GM23338 (cell line): Measurements from ENCODE around the gene ADGRB3. TPM values are rescaled to one million over a fixed set of nuclear protein-coding genes. Genes with fewer than 3 reads are reported as not detected.

ENCODE experiments used
- ATAC-seq: fragments of 200-7000 bp; cut with Tn5 transposase; 3 replicates; pipeline ENCODE4 v1.9.1; 2020
- DNase-seq: peaks from one replicate; pipeline ENCODE4 v3.0.0-alpha.2; 2015; ENCODE audit warnings: low spot score
- H2AFZ ChIP-seq: fragments of 200-600 bp; sonication (generic); 2 replicates; pipeline ENCODE4 v1.8.0; 2016; ENCODE audit warnings: antibody characterized with exemption, mild to moderate bottlenecking, moderate library complexity
- H3F3A ChIP-seq: fragments of 200-600 bp; sonication (generic); replicated peaks from 2 replicates; pipeline ENCODE4 v1.8.0; 2017; ENCODE audit warnings: antibody characterized with exemption, mixed run types, low read depth
- H3K27ac ChIP-seq: fragments of 200-600 bp; sonication (generic); 2 replicates; pipeline ENCODE4 v1.6.1; 2016; ENCODE audit warnings: low read depth
- H3K27me3 ChIP-seq: fragments of 200-600 bp; sonication (generic); 2 replicates; pipeline ENCODE4 v1.8.0; 2016; ENCODE audit warnings: mild to moderate bottlenecking, mixed run types, moderate library complexity; ENCODE audit not compliant: insufficient read depth
- H3K36me3 ChIP-seq: fragments of 200-600 bp; sonication (generic); 2 replicates; pipeline ENCODE4 v1.8.0; 2016; ENCODE audit warnings: mild to moderate bottlenecking; ENCODE audit not compliant: insufficient read depth
- H3K4me1 ChIP-seq: fragments of 200-600 bp; sonication (generic); 2 replicates; pipeline ENCODE4 v1.8.0; 2016; ENCODE audit warnings: mild to moderate bottlenecking, moderate library complexity; ENCODE audit not compliant: insufficient read depth
- H3K4me2 ChIP-seq: fragments of 200-600 bp; sonication (generic); 2 replicates; pipeline ENCODE4 v1.7.1; 2017; ENCODE audit warnings: mixed run types
- H3K4me3 ChIP-seq: fragments of 200-600 bp; sonication (generic); 2 replicates; pipeline ENCODE4 v1.6.1; 2016; ENCODE audit warnings: mixed run types
- H3K79me2 ChIP-seq: fragments of 200-600 bp; sonication (generic); replicated peaks from 2 replicates; pipeline ENCODE4 v1.8.0; 2017; ENCODE audit warnings: mild to moderate bottlenecking; ENCODE audit not compliant: insufficient read depth
- H3K9me2 ChIP-seq: fragments of 200-600 bp; sonication (generic); 2 replicates; pipeline ENCODE4 v1.8.0; 2017; ENCODE audit not compliant: insufficient read depth
- H4K20me1 ChIP-seq: fragments of 200-600 bp; sonication (generic); replicated peaks from 2 replicates; pipeline ENCODE4 v1.8.0; 2017; ENCODE audit warnings: mild to moderate bottlenecking; ENCODE audit not compliant: insufficient read depth
- H3K27ac Mint-ChIP-seq: 2 replicates; pipeline ENCODE4 v1.8.0; 2020; ENCODE audit warnings: inconsistent platforms, mild to moderate bottlenecking, moderate library complexity, mixed read lengths
- H3K27me3 Mint-ChIP-seq: 3 replicates; pipeline ENCODE4 v1.8.0; 2022; ENCODE audit warnings: low read depth, mild to moderate bottlenecking, moderate library complexity, mixed read lengths, inconsistent platforms; ENCODE audit not compliant: insufficient read depth, poor library complexity
- H3K36me3 Mint-ChIP-seq: 3 replicates; pipeline ENCODE4 v1.8.0; 2021; ENCODE audit warnings: low read depth, mild to moderate bottlenecking, inconsistent platforms, moderate library complexity, mixed read lengths
- H3K4me1 Mint-ChIP-seq: 3 replicates; pipeline ENCODE4 v1.8.0; 2020; ENCODE audit warnings: mild to moderate bottlenecking, inconsistent platforms, mixed read lengths
- H3K4me3 Mint-ChIP-seq: 3 replicates; pipeline ENCODE4 v1.8.0; 2021; ENCODE audit warnings: moderate library complexity, mild to moderate bottlenecking, inconsistent platforms, mixed read lengths
- H3K9me3 Mint-ChIP-seq: 3 replicates; pipeline ENCODE4 v1.8.0; 2020; ENCODE audit warnings: moderate library complexity, mild to moderate bottlenecking, inconsistent platforms, mixed read lengths
- CREB1 ChIP-seq: fragments of 250-450 bp; sonication (Bioruptor Pico); IDR thresholded peaks from 2 replicates; pipeline ENCODE4 v1.5.0; 2020; ENCODE audit warnings: low read depth, mild to moderate bottlenecking, moderate library complexity
- EZH2 ChIP-seq: fragments of 200-600 bp; sonication (generic); IDR thresholded peaks from one replicate; pipeline ENCODE4 v1.8.0; 2017; ENCODE audit warnings: antibody characterized with exemption, mild to moderate bottlenecking, low read depth; ENCODE audit not compliant: unreplicated experiment
- EZH2phosphoT487 ChIP-seq: fragments of 200-600 bp; sonication (generic); IDR thresholded peaks from one replicate; pipeline ENCODE4 v1.8.1; 2018; ENCODE audit warnings: antibody characterized with exemption; ENCODE audit not compliant: unreplicated experiment
- JUNB ChIP-seq: IDR thresholded peaks from one replicate; pipeline ENCODE4 v1.6.1; 2016; ENCODE audit warnings: antibody characterized with exemption; ENCODE audit not compliant: unreplicated experiment
- NANOG ChIP-seq: IDR thresholded peaks from 2 replicates; pipeline ENCODE4 v1.6.1; 2016; ENCODE audit warnings: antibody characterized with exemption, borderline replicate concordance
- POLR2AphosphoS5 ChIP-seq: IDR thresholded peaks from 2 replicates; pipeline ENCODE4 v1.6.1; 2016; ENCODE audit warnings: antibody characterized with exemption, low read depth
- STAT1 ChIP-seq: IDR thresholded peaks from one replicate; pipeline ENCODE4 v1.6.1; 2016; ENCODE audit warnings: antibody characterized with exemption; ENCODE audit not compliant: unreplicated experiment
- ZNF114 ChIP-seq: fragments of 250-450 bp; sonication (Bioruptor Pico); IDR thresholded peaks from 2 replicates; pipeline ENCODE4 v1.5.0; 2020; ENCODE audit warnings: mild to moderate bottlenecking, moderate library complexity
- ZNF331 ChIP-seq: fragments of 250-450 bp; sonication (Bioruptor Pico); IDR thresholded peaks from 2 replicates; pipeline ENCODE4 v1.5.0; 2020; ENCODE audit warnings: low read depth, mild to moderate bottlenecking, moderate library complexity
- polyA plus RNA-seq: library from polyadenylated mRNA; unstranded; fragments of >200 nt; fragmentation: Nextera tagmentation; extraction: Ambion mirVana; gene quantifications from 2 replicates; pipeline ENCODE4 v1.2.1, GENCODE V29; 2016
- total RNA-seq: library from RNA; depleted of rRNA; stranded (reverse); fragments of >200 nt; shearing (Covaris generic); gene quantifications from 2 replicates; pipeline ENCODE4 v1.2.3, GENCODE V29; 2014
- TF ChIP-seq, protein P1 (sequence below), 2 experiments: fragments of 200-600 bp in 1 of 2; sonication (generic) in 1 of 2; conservative IDR thresholded peaks; 2 replicates each; pipeline versions ENCODE4 v1.5.1 to v1.6.1; 2016 to 2017; ENCODE audit warnings: antibody characterized with exemption in 2 of 2, low read depth in 2 of 2, mild to moderate bottlenecking in 2 of 2, moderate library complexity in 1 of 2
- TF ChIP-seq, protein P2 (sequence below): IDR thresholded peaks from 2 replicates; pipeline ENCODE4 v1.6.1; 2016; ENCODE audit warnings: antibody characterized with exemption
- TF ChIP-seq, protein P3 (sequence below): fragments of 250-450 bp; sonication (Bioruptor Pico); IDR thresholded peaks from 2 replicates; pipeline ENCODE4 v1.5.0; 2020; ENCODE audit warnings: mild to moderate bottlenecking, moderate library complexity
- TF ChIP-seq, protein P4 (sequence below): IDR thresholded peaks from one replicate; pipeline ENCODE4 v1.6.1; 2018; ENCODE audit warnings: antibody characterized with exemption; ENCODE audit not compliant: unreplicated experiment

ADGRB3 gene
- total and polyA plus RNA-seq, 2 experiments from 2014 or later: 0.92 to 4.0 TPM

DNA sequence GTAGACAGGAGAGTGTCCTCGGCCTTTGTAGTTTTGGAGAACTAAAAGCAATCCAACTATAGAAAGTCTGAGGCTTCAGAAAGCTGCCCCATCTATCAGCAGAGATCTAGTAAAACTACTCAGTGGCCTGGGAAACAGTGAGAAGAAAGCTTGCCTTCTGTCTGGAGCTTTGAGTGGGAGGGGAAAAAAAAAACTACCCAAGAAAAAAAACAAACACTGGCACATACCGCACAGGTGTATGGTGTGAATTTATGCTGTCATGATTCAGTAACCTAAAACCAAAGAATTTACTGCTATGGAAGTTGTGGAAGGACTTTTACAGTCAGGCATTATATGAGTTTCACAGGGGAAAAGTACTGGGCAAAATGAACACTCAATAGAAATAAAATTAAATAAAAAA, 280.5 kb downstream of the ADGRB3 start:
- Histone ChIP-seq H3K9me2 (0 out of 2 replicates have a peak, but pooled peaks cover 6% of the 10 kb centered on the region), H3K4me3 (no peak overlapping the region), H3K4me2 (no peak overlapping the region), H3K27ac (no peak overlapping the region), H2AFZ (no peak overlapping the region), H3K4me1 (no peaks in the 10 kb centered on the region), H3K79me2 (no peaks in the 10 kb centered on the region), H4K20me1 (no peaks in the 10 kb centered on the region), H3F3A (no peaks in the 10 kb centered on the region), H3K36me3 (no peaks in the 10 kb centered on the region), H3K27me3 (no peaks in the 10 kb centered on the region)
- no peak for ATAC-seq
- peaks cover 24% of the 10 kb centered on the region for H3K9me3 Mint-ChIP-seq
- no peaks in the 10 kb centered on the region; the same call in 2 of the 3 replicates for H3K4me1 Mint-ChIP-seq
- H3K27ac Mint-ChIP-seq: no peak overlapping the region
- DNase-seq: no peak
- peaks cover 15% of the 10 kb centered on the region; the same call in 2 of the 3 replicates for H3K36me3 Mint-ChIP-seq
- H3K4me3 Mint-ChIP-seq: no peak overlapping the region
- H3K27me3 Mint-ChIP-seq: peaks cover 4% of the 10 kb centered on the region
- no peak for TF ChIP-seq STAT1
- TF ChIP-seq, protein P1, sequence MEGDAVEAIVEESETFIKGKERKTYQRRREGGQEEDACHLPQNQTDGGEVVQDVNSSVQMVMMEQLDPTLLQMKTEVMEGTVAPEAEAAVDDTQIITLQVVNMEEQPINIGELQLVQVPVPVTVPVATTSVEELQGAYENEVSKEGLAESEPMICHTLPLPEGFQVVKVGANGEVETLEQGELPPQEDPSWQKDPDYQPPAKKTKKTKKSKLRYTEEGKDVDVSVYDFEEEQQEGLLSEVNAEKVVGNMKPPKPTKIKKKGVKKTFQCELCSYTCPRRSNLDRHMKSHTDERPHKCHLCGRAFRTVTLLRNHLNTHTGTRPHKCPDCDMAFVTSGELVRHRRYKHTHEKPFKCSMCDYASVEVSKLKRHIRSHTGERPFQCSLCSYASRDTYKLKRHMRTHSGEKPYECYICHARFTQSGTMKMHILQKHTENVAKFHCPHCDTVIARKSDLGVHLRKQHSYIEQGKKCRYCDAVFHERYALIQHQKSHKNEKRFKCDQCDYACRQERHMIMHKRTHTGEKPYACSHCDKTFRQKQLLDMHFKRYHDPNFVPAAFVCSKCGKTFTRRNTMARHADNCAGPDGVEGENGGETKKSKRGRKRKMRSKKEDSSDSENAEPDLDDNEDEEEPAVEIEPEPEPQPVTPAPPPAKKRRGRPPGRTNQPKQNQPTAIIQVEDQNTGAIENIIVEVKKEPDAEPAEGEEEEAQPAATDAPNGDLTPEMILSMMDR (conservative IDR thresholded peaks at IDR 0.05; ENCODE audit: low read depth in 2 of 2): no peak
- no peak for TF ChIP-seq POLR2AphosphoS5
- no peak for TF ChIP-seq JUNB
- TF ChIP-seq, protein P2, sequence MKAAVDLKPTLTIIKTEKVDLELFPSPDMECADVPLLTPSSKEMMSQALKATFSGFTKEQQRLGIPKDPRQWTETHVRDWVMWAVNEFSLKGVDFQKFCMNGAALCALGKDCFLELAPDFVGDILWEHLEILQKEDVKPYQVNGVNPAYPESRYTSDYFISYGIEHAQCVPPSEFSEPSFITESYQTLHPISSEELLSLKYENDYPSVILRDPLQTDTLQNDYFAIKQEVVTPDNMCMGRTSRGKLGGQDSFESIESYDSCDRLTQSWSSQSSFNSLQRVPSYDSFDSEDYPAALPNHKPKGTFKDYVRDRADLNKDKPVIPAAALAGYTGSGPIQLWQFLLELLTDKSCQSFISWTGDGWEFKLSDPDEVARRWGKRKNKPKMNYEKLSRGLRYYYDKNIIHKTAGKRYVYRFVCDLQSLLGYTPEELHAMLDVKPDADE: no peak
- no peak for TF ChIP-seq ZNF331 (CRISPR knock-in tag)
- TF ChIP-seq EZH2phosphoT487: no peak
- TF ChIP-seq, protein P3, sequence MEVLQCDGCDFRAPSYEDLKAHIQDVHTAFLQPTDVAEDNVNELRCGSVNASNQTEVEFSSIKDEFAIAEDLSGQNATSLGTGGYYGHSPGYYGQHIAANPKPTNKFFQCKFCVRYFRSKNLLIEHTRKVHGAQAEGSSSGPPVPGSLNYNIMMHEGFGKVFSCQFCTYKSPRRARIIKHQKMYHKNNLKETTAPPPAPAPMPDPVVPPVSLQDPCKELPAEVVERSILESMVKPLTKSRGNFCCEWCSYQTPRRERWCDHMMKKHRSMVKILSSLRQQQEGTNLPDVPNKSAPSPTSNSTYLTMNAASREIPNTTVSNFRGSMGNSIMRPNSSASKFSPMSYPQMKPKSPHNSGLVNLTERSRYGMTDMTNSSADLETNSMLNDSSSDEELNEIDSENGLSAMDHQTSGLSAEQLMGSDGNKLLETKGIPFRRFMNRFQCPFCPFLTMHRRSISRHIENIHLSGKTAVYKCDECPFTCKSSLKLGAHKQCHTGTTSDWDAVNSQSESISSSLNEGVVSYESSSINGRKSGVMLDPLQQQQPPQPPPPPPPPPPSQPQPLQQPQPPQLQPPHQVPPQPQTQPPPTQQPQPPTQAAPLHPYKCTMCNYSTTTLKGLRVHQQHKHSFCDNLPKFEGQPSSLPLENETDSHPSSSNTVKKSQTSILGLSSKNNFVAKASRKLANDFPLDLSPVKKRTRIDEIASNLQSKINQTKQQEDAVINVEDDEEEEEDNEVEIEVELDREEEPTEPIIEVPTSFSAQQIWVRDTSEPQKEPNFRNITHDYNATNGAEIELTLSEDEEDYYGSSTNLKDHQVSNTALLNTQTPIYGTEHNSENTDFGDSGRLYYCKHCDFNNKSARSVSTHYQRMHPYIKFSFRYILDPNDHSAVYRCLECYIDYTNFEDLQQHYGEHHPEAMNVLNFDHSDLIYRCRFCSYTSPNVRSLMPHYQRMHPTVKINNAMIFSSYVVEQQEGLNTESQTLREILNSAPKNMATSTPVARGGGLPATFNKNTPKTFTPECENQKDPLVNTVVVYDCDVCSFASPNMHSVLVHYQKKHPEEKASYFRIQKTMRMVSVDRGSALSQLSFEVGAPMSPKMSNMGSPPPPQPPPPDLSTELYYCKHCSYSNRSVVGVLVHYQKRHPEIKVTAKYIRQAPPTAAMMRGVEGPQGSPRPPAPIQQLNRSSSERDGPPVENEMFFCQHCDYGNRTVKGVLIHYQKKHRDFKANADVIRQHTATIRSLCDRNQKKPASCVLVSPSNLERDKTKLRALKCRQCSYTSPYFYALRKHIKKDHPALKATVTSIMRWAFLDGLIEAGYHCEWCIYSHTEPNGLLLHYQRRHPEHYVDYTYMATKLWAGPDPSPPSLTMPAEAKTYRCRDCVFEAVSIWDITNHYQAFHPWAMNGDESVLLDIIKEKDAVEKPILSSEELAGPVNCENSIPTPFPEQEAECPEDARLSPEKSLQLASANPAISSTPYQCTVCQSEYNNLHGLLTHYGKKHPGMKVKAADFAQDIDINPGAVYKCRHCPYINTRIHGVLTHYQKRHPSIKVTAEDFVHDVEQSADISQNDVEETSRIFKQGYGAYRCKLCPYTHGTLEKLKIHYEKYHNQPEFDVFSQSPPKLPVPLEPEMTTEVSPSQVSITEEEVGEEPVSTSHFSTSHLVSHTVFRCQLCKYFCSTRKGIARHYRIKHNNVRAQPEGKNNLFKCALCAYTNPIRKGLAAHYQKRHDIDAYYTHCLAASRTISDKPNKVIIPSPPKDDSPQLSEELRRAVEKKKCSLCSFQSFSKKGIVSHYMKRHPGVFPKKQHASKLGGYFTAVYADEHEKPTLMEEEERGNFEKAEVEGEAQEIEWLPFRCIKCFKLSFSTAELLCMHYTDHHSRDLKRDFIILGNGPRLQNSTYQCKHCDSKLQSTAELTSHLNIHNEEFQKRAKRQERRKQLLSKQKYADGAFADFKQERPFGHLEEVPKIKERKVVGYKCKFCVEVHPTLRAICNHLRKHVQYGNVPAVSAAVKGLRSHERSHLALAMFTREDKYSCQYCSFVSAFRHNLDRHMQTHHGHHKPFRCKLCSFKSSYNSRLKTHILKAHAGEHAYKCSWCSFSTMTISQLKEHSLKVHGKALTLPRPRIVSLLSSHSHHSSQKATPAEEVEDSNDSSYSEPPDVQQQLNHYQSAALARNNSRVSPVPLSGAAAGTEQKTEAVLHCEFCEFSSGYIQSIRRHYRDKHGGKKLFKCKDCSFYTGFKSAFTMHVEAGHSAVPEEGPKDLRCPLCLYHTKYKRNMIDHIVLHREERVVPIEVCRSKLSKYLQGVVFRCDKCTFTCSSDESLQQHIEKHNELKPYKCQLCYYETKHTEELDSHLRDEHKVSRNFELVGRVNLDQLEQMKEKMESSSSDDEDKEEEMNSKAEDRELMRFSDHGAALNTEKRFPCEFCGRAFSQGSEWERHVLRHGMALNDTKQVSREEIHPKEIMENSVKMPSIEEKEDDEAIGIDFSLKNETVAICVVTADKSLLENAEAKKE (CRISPR knock-in tag): no peak
- TF ChIP-seq CREB1 (CRISPR knock-in tag): no peak
- TF ChIP-seq, protein P4, sequence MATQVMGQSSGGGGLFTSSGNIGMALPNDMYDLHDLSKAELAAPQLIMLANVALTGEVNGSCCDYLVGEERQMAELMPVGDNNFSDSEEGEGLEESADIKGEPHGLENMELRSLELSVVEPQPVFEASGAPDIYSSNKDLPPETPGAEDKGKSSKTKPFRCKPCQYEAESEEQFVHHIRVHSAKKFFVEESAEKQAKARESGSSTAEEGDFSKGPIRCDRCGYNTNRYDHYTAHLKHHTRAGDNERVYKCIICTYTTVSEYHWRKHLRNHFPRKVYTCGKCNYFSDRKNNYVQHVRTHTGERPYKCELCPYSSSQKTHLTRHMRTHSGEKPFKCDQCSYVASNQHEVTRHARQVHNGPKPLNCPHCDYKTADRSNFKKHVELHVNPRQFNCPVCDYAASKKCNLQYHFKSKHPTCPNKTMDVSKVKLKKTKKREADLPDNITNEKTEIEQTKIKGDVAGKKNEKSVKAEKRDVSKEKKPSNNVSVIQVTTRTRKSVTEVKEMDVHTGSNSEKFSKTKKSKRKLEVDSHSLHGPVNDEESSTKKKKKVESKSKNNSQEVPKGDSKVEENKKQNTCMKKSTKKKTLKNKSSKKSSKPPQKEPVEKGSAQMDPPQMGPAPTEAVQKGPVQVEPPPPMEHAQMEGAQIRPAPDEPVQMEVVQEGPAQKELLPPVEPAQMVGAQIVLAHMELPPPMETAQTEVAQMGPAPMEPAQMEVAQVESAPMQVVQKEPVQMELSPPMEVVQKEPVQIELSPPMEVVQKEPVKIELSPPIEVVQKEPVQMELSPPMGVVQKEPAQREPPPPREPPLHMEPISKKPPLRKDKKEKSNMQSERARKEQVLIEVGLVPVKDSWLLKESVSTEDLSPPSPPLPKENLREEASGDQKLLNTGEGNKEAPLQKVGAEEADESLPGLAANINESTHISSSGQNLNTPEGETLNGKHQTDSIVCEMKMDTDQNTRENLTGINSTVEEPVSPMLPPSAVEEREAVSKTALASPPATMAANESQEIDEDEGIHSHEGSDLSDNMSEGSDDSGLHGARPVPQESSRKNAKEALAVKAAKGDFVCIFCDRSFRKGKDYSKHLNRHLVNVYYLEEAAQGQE: no peak
- TF ChIP-seq NANOG: no peak
- no peak for TF ChIP-seq EZH2
- TF ChIP-seq ZNF114: no peak
